A673 (cell line): ENCODE data around the gene NRBP1.

ENCODE experiments used
- EZH2 ChIP-seq: fragments of 200-600 bp; sonication (generic); IDR thresholded peaks from 2 replicates; pipeline ENCODE4 v1.6.1; 2017; ENCODE audit warnings: borderline replicate concordance, low read depth, mild to moderate bottlenecking, mixed read lengths, antibody characterized with exemption, low read length; ENCODE audit not compliant: poor library complexity, severe bottlenecking
- TF ChIP-seq, protein P1 (sequence below): fragments of 300-800, 200-600 bp; sonication (generic); conservative IDR thresholded peaks from 2 replicates; pipeline ENCODE4 v1.5.1; 2017; ENCODE audit warnings: low read depth, mild to moderate bottlenecking, antibody characterized with exemption, low read length, moderate library complexity, mixed read lengths

- TF ChIP-seq, protein P1, sequence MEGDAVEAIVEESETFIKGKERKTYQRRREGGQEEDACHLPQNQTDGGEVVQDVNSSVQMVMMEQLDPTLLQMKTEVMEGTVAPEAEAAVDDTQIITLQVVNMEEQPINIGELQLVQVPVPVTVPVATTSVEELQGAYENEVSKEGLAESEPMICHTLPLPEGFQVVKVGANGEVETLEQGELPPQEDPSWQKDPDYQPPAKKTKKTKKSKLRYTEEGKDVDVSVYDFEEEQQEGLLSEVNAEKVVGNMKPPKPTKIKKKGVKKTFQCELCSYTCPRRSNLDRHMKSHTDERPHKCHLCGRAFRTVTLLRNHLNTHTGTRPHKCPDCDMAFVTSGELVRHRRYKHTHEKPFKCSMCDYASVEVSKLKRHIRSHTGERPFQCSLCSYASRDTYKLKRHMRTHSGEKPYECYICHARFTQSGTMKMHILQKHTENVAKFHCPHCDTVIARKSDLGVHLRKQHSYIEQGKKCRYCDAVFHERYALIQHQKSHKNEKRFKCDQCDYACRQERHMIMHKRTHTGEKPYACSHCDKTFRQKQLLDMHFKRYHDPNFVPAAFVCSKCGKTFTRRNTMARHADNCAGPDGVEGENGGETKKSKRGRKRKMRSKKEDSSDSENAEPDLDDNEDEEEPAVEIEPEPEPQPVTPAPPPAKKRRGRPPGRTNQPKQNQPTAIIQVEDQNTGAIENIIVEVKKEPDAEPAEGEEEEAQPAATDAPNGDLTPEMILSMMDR = no peak
- TF ChIP-seq EZH2 = no peak
Observed at GRCh38 chr2:27422958-27423357, 5.5 kb upstream of the NRBP1 start.
